HG02798 (cell line): ENCODE data around the gene NEUROD6.
A peak's percentile ranks its signal among the peaks of the same experiment; 100 is the strongest.

Experiments used
- ATAC-seq: cut with Tn5 transposase; IDR thresholded peaks from one replicate; pipeline ENCODE4 v1.9.1; 2021; ENCODE audit warnings: mild to moderate bottlenecking; ENCODE audit not compliant: unreplicated experiment, poor library complexity

NEUROD6 gene

GRCh38 chr7:31340603-31341002, at the start of gene NEUROD6:
Gene NEUROD6, minus strand, starts transcription at chr7:31340726. Its CDS starts 1,458 bp downstream, at chr7:31339268.
- no peak for ATAC-seq

DNA sequence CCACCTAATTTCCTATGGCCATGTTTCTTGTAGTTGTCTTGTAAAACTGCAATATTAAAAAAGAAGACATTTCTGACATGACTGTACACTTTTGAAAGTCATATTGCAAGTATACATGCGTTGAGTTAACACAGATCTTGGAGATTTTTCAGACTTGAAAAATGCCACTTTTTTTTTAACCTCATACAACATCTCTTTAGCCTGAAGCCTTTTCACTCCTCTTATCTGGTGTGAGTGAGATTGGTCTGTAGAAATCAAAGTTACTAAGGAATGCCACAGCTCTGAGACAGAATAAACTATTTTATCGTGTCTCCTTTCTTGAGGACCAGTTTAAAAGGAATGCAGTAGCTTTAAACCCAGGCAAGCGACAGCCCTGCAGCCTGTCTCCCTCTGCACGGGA, 43.9 kb upstream of the NEUROD6 start:
- no peak for ATAC-seq

GRCh38 chr7:31382722-31383121, 42.2 kb upstream of the NEUROD6 start:
- no peak for ATAC-seq

- peak; percentile 78 for ATAC-seq
Measured at GRCh38 chr7:31373337-31374289, 33.1 kb upstream of the NEUROD6 start.

GRCh38 chr7:31372231-31372959, 31.9 kb upstream of the NEUROD6 start:
- ATAC-seq, result no peak

GRCh38 chr7:31371621-31372020, 31.1 kb upstream of the NEUROD6 start:
- no peak for ATAC-seq

DNA sequence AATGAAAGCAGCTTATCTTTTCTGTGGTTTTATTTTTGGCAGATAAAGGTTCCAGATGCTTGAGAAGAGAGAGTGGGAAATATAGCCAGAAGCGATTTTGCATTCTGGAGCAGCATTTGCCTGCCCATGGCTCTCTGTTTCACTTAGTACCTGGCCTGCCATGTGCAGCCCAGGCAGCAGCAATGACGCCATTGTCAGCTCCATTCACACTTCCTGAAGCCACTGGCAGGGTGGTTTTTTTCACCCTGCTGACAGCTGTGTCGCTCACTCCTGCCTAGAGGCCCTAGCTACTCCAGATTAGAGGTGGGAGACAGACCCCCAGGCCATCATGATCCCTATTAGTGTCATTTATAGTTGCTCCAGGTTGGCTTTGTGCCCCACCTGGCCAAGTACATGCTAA, 30.1 kb upstream of the NEUROD6 start:
- no peak for ATAC-seq

DNA sequence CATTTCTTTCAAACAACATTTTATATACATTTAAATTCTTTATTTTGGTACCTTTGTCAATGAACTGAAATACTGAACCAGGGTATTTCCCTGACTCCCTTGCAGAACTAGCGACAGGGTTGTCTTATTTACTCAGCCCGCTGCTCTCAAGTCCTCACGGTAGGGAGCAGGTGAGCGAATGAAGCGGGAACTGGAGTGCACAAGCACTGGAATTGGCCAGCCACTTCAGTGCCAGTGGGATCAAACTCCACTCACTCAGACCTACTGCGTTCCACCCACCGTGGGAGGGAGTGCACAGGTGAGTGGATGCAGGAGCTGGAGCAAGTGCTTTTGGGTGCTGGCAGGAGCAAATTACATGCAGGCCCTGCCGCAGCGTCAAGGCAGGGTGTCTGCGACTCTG, 28.1 kb upstream of the NEUROD6 start:
- ATAC-seq, result no peak

DNA sequence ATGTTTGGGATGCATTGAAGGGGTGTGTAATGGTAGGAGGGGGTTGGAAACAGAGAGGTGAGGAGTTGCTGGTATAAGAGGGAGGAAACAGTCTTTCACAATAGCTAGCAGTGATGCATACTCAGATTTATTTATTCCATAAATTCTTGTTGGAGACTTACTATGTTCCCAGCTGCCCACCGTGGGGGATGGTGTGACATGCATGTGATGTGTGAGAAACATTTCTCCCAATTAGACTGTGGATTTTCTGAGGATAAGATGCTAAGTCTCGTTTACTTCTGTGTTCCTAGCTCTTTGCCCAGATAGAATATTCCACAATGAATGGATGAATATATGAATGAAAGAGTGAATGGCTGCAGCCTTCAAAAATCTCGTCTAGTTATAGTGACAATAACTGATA, 23.0 kb upstream of the NEUROD6 start:
- ATAC-seq, result no peak

GRCh38 chr7:31363051-31363450, 22.5 kb upstream of the NEUROD6 start:
- ATAC-seq, result no peak

- ATAC-seq, result no peak
Measured at GRCh38 chr7:31362401-31362800, 21.9 kb upstream of the NEUROD6 start.

GRCh38 chr7:31358467-31358866, 17.9 kb upstream of the NEUROD6 start:
- ATAC-seq, result no peak

GRCh38 chr7:31345421-31345820, 4.9 kb upstream of the NEUROD6 start:
- ATAC-seq, result no peak

GRCh38 chr7:31343516-31344305, 3.2 kb upstream of the NEUROD6 start:
- no peak for ATAC-seq

DNA sequence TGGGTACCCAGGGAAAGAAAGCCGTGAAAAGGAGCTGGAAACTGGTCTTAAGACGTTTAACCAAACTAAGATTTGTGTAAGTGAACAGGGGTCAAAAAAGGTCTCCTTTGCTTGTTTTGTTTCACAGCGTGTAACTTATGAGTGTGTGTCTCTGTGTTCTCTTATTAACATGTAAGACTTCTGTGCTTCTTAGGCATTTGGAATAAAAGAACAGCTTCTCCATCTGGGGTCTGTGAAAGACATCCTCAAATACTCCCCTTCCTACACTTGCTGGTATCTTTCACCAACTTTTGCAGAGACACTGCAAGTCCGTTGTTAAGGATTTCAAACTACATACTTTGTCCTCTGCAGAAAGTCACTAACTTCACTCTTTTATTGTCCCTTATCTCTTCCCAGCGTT, 615 bp upstream of the NEUROD6 start:
- no peak for ATAC-seq

- ATAC-seq, result no peak
Measured at GRCh38 chr7:31340051-31340450, 475 bp downstream of the NEUROD6 start.

DNA sequence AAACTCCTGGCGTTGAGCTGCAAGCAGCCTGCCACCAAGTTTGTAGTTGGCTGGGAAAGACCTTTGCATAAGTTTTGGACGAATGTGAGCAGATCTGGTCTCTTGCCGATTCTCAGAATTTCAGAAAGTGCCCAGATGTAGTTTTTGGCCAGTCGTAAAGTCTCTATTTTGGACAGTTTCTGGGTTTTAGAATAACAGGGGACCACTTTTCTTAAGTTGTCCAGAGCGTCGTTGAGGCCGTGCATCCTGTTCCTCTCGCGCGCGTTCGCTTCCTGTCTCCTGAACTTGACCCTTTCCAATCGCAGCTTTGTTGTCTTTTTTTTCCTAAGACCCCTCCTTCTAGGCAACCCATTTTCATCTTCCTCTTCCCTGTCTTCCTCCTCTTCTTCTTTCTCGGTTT, 1.8 kb downstream of the NEUROD6 start:
- ATAC-seq, result no peak

GRCh38 chr7:31337002-31337565, 3.4 kb downstream of the NEUROD6 start:
- ATAC-seq, result no peak

GRCh38 chr7:31336202-31337001, 4.1 kb downstream of the NEUROD6 start:
- ATAC-seq, result no peak

- no peak for ATAC-seq
Measured at GRCh38 chr7:31335884-31336201, 4.7 kb downstream of the NEUROD6 start.
